GM21360 (cell line): ENCODE results near the gene KCNK3.
"Not testable (repeated sequence)": the region's sequence is repeated elsewhere in the genome, so short reads cannot be mapped to it uniquely, and the experiment has no call there.

Experiments used
- ATAC-seq: cut with Tn5 transposase; IDR thresholded peaks from one replicate; pipeline ENCODE4 v1.9.1; 2021; ENCODE audit warnings: mild to moderate bottlenecking, moderate library complexity; ENCODE audit not compliant: unreplicated experiment

KCNK3 gene

GRCh38 chr2:26692279-26692896 lies at the start of gene KCNK3:
KCNK3 (plus strand) TSS chr2:26692722; CDS start chr2:26692876, 154 bp downstream.
- no peak for ATAC-seq

- no peak for ATAC-seq
These were observed 48.2 kb upstream of the KCNK3 start for GRCh38 chr2:26644188-26644835.

DNA sequence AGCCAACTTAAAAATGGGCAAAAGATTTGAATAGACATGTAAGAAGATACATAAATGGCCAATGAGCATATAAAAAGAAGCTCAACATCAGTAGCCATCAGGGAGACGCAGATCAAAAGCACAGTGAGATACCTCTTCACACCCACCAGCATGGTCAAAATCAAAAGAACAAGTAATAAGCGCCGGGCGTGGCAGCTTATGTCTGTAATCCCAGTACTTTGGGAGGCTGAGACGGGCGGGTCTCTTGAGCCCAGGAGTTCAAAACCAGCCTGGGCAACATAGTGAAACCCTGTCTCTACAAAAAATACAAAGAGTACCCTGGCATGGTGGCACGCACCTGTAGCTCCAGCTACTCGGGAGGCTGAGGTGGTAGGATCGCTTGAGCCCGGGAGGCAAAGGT lies 46.8 kb upstream of the KCNK3 start:
- no peak for ATAC-seq

GRCh38 chr2:26646986-26647672 lies 45.4 kb upstream of the KCNK3 start:
- no peak for ATAC-seq

GRCh38 chr2:26647981-26648380 lies 44.5 kb upstream of the KCNK3 start:
- no peak for ATAC-seq

DNA sequence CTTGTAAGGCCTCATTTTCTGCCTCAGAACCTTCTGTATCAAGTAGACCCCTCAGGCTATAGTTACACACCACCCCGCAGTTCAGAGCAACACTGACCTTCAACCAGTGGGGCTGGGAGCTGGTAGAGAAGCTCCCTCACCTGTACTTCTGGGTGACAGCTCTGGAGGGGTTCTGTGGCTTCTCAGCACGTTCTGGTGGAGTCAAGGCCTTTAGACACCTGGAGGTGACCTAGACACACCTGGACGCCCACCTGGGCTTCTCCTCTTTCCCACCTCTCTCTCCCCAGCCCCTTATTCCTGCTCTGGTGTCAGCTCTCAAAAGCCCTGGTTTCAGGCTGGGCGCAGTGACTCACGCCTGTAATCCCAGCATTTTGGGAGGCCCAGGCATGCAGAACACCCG lies 44.0 kb upstream of the KCNK3 start:
- no peak for ATAC-seq

DNA sequence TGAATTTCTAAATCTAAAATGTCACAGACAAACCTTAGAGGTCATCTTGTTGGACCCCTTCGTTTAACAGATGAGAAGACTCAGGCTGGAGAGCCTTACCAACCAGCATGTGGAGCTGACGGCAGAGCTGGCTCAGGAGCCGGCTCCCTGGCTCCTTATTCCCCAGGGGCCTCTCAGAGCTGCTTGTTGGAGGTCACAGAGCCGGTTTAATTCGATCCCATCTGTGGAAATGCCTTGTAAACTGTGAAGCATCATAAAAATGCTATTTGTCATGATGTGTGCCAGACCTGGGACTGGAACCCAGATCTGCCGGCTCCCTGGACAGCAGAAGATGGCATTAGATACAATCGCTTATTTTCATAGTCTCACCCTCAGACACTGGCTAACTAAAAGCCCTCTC lies 43.2 kb upstream of the KCNK3 start:
- ATAC-seq = no peak

- ATAC-seq = no peak
These were observed 42.4 kb upstream of the KCNK3 start for GRCh38 chr2:26649992-26650712.

GRCh38 chr2:26650713-26651469 lies 41.6 kb upstream of the KCNK3 start:
- ATAC-seq = no peak

DNA sequence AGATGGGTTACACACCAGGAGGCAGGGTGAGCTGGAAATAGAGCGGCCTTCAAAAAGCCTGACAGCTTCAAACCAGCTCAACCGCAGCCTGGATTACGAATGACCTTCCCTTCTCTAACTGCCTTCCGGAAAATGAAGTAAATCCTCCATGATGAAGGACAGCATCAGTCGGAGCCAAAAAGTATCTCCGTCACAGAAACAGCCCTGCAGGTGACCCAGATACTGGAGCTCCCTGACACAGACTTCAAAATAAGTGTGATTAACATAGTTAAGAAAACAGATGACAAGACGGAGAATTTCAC lies 41.1 kb upstream of the KCNK3 start:
- ATAC-seq = no peak

DNA sequence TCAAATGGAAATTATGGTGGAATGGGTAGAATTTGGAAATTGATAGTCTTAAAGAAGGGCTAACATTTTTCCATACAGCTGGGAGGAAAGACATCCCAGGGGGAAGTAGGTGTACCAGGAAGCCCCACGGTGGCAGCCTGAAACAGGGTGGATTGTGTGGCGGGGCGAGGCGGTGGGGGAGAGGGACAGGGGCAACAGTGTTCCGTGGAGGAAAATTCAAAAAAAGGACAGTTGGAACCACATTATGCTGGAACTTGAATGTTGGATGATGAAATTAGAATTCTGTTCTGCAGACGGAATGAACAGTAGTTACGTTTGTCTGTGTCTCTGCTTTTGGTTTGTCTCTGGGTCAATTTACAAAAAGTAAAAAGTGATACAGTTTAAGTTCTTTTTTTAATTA lies 40.7 kb upstream of the KCNK3 start:
- ATAC-seq = no peak

- no peak for ATAC-seq
These were observed 40.0 kb upstream of the KCNK3 start for GRCh38 chr2:26652361-26653041.

DNA sequence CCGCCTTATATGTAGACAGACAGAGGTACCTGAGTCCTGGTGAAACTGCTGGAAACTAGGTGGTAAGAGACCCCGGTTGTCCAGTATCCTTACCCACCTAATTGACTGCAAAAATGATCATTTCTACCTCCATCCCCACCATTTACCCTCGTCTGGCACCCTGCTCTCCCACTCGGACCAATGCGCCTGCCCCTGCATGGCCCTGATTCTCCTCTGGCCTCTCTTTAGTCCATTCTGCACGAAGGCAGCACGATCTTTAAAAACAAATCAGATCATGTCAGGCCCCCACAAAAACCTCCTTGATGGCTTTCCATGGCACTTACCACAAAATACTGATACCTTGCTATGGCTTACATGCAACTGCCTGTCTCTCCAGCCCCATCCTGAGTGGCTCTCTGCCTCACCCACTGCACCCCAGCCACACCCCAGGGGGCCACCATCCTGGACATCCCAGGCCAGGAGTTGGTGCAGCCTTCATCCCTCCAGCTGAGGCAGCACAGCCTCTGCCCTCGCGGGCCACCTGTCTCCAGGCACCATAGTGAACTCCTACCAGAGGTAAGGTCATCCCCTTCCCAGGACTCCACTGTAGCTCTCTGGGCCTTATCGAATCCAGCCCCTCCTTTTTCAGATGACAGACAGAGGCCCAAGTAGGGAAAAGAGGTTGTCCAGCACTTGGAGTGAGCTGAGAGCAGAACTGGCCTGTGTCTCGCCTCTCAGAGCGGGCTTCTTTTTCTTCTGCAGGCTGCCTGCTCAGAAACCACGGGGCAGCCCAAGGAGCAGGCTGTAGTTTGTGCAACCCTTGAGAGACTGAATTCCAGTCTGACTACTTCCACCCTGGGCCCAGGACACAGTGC lies 39.1 kb upstream of the KCNK3 start:
- ATAC-seq = no peak

- ATAC-seq = no peak
These were observed 38.5 kb upstream of the KCNK3 start for GRCh38 chr2:26654061-26654340.

GRCh38 chr2:26655120-26655519 lies 37.4 kb upstream of the KCNK3 start:
- not testable (repeated sequence) for ATAC-seq

GRCh38 chr2:26655611-26656195 lies 36.8 kb upstream of the KCNK3 start:
- ATAC-seq = no peak

GRCh38 chr2:26657265-26657664 lies 35.3 kb upstream of the KCNK3 start:
- ATAC-seq = no peak

DNA sequence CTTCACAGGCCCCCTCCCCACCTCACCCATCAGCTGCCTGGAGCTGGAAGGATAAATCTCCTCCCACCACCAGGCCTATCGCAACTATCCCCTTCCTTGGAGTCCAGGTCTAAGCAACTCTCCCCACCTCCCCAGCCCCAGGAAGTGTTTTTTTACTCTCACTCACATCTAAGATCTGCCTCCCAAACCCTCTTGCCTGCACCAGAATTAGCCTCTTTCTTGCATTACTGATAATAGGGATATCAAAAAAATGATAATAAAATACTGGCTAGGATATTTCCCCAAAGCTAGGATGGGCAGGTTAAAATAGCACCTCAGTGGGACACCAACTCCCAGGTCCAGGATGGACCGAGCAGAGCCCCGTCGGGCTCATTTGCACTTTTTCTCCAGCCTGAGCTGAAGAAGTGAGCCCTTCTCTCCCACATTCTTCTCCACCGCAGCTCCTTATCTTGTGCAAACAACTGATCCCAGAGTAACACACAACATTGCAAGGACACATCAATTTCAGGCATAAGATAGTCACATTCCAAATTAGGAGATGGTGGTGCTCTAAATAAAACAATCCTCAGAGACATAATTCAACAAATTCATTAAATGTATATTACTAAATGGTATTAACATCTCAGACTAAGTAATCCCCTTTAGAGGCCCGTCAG lies 33.7 kb upstream of the KCNK3 start:
- ATAC-seq = no peak

DNA sequence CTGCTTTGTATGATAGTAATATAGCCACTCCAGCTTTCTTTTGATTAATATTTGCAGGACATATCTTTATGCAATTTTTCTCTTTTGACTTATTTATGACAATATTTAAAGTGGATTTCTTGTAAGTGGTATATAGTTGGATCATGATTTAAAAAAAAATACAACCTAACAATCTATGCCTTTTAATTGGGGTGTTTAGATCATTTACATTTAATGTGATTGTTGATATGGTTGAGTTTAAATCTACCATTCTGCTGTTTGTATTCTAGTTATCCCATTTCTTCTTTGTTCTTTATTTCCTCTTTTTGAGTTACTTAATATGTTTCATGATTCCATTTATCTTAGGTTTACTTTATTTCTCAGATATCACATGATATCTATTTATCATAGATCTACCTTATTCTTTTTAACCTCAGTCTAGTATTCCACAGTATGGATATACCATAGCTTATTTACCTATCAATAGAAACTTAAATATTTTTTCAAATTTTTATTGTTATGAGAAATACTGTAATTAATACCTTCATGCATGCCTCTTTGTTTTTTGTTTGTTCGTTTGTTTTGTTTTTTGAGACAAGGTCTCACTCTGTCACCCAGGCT lies 32.1 kb upstream of the KCNK3 start:
- no peak for ATAC-seq
